Measurements from ENCODE around the gene BHMT2. TPM values are rescaled to one million over a fixed set of nuclear protein-coding genes. Genes with fewer than 3 reads are reported as not detected.

Gene BHMT2
- total RNA-seq, 2 donors from 2014 or later: not detected

GRCh38 chr5:79107020-79107796 is 37.6 kb downstream of the BHMT2 start:
- no peak for DNase-seq (ENCODE audit: low spot score in 2 of 2)
- no peak for ATAC-seq
- H3K27ac Mint-ChIP-seq: peak overlapping the region in 1 of 2 donors; percentile 50
- no peaks in the 10 kb centered on the region for H3K9me3 Mint-ChIP-seq
- peaks cover 0 to under 1% of the 10 kb centered on the region in 2 donors for H3K36me3 Mint-ChIP-seq

DNA sequence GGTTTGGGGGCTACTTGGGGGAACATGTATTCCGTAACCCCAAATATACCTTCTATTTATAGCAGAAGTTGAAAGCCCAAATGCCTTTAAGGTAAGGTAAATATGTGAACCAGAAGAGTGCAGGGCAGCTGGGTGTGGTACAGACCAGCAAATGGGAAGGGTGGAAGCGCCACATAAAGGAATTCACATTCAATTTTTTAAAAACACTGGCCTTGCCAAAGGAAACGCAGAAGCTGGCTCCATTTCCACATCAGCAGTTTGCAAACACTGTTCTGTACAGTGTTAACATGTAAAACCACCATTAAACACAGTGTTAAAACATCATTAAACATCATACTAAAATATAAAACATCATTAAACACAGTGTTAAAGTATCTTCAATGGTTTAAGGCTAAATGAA is 38.5 kb downstream of the BHMT2 start:
- no peak for ATAC-seq
- H3K9me3 Mint-ChIP-seq: no peaks in the 10 kb centered on the region
- H3K27ac Mint-ChIP-seq: no peak overlapping the region
- H3K36me3 Mint-ChIP-seq: no peaks in the 10 kb centered on the region
- no peak for DNase-seq (ENCODE audit: low spot score in 2 of 2)

DNA sequence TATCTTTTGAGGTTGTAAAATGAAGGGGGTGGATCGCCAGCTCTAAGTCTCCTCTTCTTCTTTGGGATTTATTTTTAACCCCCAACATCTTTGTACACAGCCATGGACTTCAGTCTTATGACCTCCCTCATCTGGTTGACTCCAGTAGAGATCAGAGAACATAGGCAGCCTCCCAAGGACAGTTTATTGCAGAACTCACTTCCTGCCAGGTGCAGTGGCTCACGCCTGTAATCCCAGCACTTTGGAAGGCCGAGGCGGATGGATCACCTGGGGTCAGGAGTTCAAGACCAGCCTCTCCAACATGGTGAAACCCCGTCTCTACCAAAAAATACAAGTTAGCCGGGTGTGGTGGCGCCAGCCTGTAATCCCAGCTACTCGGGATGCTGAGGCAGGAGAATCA is 39.2 kb downstream of the BHMT2 start:
- no peak for ATAC-seq
- Mint-ChIP-seq H3K9me3 (no peaks in the 10 kb centered on the region), H3K27ac (no peak overlapping the region), H3K36me3 (no peaks in the 10 kb centered on the region)
- DNase-seq (ENCODE audit: low spot score in 2 of 2): no peak

- H3K27ac Mint-ChIP-seq: no peak overlapping the region
- no peaks in the 10 kb centered on the region for H3K9me3 Mint-ChIP-seq
- ATAC-seq (peak; percentile 63 to 69), DNase-seq (ENCODE audit: low spot score in 2 of 2) (peak in 1 of 2 donors; percentile 12)
- H3K36me3 Mint-ChIP-seq: no peaks in the 10 kb centered on the region
Measured at GRCh38 chr5:79109527-79110492, 40.2 kb downstream of the BHMT2 start.

GRCh38 chr5:79111387-79111959 is 41.9 kb downstream of the BHMT2 start, which contains the start of gene BHMT:
Gene BHMT (plus strand): TSS chr5:79111809. CDS start chr5:79111886, 77 bp downstream.
- ATAC-seq (no peak), DNase-seq (ENCODE audit: low spot score in 2 of 2) (no peak)
- no peak within 1 kb of the TSS for H3K27ac Mint-ChIP-seq
- no peaks in the 10 kb centered on the region for H3K36me3 Mint-ChIP-seq
- H3K9me3 Mint-ChIP-seq: no peaks in the 10 kb centered on the region

- Mint-ChIP-seq H3K36me3 (no peaks in the 10 kb centered on the region), H3K9me3 (no peaks in the 10 kb centered on the region), H3K27ac (no peak overlapping the region)
- ATAC-seq (no peak), DNase-seq (ENCODE audit: low spot score in 2 of 2) (no peak)
Measured at GRCh38 chr5:79111960-79112702, 42.6 kb downstream of the BHMT2 start.

- no peaks in the 10 kb centered on the region for H3K9me3 Mint-ChIP-seq
Measured at GRCh38 chr5:79112703-79113058, 43.1 kb downstream of the BHMT2 start.

GRCh38 chr5:79119486-79119885 is 49.9 kb downstream of the BHMT2 start:
- H3K36me3 Mint-ChIP-seq: no peaks in the 10 kb centered on the region
- no peaks in the 10 kb centered on the region for H3K9me3 Mint-ChIP-seq
- ATAC-seq: no peak
- H3K27ac Mint-ChIP-seq: no peak overlapping the region
- no peak for DNase-seq (ENCODE audit: low spot score in 2 of 2)

More at GRCh38 chr5:79112703-79113058, 43.1 kb downstream of the BHMT2 start:
- no peaks in the 10 kb centered on the region for H3K36me3 Mint-ChIP-seq
- H3K27ac Mint-ChIP-seq: no peak overlapping the region
- ATAC-seq (no peak), DNase-seq (ENCODE audit: low spot score in 2 of 2) (no peak)

DNA sequence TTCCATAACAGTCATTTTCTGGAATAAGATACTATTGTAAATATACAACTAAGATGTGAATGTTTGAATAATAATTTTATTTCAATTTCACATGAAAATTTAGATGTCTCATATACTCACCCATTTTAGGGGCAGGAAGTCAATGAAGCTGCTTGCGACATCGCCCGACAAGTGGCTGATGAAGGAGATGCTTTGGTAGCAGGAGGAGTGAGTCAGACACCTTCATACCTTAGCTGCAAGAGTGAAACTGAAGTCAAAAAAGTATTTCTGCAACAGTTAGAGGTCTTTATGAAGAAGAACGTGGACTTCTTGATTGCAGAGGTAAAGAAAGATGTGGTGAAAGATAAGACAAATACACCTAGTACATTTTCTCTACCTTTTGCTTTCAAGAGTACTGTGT is 50.7 kb downstream of the BHMT2 start:
- H3K27ac Mint-ChIP-seq: no peak overlapping the region
- DNase-seq (ENCODE audit: low spot score in 2 of 2) (no peak), ATAC-seq (peak in 1 of 2 donors; percentile 46)
- H3K9me3 Mint-ChIP-seq: no peaks in the 10 kb centered on the region
- no peaks in the 10 kb centered on the region for H3K36me3 Mint-ChIP-seq

DNA sequence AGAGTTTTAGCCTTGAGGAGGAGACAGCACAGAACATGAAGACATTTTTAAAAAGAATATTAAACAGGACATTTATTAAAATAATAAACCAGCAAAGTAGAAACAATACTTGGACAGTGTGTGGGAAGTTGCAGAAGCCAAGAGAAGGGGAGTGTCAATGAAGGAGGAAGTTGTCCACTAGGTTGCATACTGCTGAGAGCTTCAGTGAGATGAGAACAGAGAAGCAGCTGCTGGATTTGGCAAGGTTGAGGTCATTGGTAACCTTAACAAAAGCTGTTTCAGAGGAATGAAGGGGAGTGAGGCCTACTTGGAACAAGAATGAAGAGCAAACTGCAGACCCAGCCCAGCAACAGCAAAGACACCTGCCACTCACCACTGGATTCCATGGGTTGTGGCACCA is 53.4 kb downstream of the BHMT2 start:
- Mint-ChIP-seq H3K9me3 (no peaks in the 10 kb centered on the region), H3K27ac (no peak overlapping the region), H3K36me3 (no peaks in the 10 kb centered on the region)
- ATAC-seq (no peak), DNase-seq (ENCODE audit: low spot score in 2 of 2) (no peak)

GRCh38 chr5:79124607-79125006 is 55.0 kb downstream of the BHMT2 start:
- no peak for DNase-seq (ENCODE audit: low spot score in 2 of 2)

DNA sequence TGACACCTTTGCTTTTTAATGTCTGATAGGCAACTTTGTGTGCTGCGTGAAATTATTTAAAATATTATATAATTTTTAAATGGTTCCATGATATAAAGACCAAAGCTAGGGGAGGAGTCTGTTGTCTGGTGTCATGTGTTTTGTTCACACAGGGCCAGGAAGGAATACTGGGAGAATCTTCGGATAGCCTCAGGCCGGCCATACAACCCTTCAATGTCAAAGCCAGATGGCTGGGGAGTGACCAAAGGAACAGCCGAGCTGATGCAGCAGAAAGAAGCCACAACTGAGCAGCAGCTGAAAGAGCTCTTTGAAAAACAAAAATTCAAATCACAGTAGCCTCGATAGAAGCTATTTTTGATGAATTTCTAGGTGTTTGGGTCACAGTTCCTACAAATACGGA is 61.2 kb downstream of the BHMT2 start:
- ATAC-seq (no peak), DNase-seq (ENCODE audit: low spot score in 2 of 2) (no peak)
- no peaks in the 10 kb centered on the region for H3K9me3 Mint-ChIP-seq
- H3K27ac Mint-ChIP-seq: no peak overlapping the region
- H3K36me3 Mint-ChIP-seq: no peaks in the 10 kb centered on the region

More at GRCh38 chr5:79124607-79125006, 55.0 kb downstream of the BHMT2 start:
- Mint-ChIP-seq H3K9me3 (no peaks in the 10 kb centered on the region), H3K36me3 (no peaks in the 10 kb centered on the region), H3K27ac (no peak overlapping the region)
- no peak for ATAC-seq

DNA sequence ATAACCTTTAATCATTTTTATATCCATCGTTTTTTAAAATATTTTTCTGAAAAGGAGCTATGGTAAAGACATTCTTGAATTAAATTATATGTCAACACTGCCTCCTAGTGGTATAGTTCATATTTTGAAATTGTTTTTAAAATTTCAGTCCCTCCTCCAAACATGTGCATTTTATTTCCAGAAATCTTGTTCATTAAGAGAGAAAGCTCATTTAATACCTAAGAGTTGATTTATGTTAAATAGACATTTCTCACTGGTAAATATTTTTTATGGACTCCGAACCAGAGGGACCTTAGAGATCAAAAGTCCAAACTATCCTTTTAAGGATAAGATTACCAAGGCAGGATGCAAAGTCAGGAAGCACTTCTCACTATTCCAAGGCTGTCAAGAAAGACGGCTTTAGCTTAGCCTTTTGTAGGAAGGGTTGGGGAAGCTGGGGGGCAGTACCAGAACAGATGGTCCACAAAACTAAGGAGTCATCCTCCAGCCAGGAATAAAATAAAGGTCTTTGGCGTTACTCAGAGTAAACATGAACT is 63.6 kb downstream of the BHMT2 start:
- H3K9me3 Mint-ChIP-seq: no peaks in the 10 kb centered on the region
- ATAC-seq: peak; percentile 46 to 50
- peak overlapping the region; percentile 55 to 85 for H3K27ac Mint-ChIP-seq
- no peaks in the 10 kb centered on the region for H3K36me3 Mint-ChIP-seq
- DNase-seq (ENCODE audit: low spot score in 2 of 2): peak in 1 of 2 donors; percentile 5

DNA sequence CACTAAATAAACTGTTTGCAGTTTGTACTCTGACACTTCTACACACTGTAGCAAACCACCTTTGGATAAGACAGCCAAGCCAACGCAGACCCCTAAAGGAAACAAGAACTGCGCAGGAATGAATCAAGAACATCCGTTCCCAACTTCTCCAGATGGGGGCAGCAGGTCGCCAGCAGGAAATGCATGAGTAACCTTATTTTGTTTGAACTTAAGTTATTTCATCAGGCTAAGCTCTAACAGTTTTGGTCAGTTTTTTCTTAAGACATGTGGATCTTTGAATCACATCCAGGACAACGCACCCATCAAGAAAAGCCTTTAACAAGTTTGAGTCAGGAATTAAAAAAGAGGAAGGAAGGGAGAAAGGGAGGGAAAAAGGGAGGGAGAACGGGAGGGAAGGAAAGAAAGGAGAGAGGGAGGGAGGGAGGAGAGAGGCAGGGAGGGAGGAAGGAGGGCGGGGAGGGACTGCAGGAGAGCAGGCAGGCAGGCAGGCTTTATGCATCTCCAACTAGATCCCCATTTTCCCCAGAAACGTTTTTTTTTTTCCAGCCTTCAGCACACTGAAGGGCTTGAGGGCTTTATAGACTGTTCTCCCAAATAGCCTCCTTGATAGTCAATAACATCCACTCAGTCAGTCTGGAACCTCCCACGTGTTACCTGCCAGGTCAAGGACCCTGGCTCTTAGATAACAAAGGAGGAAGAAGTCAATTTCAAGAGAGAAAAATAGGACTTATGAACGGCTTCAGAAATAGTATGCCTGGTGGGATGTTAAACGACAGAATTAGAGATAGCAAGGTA is 64.3 kb downstream of the BHMT2 start:
- peak overlapping the region; percentile 85 to 96 for H3K27ac Mint-ChIP-seq
- no peaks in the 10 kb centered on the region for H3K36me3 Mint-ChIP-seq
- H3K9me3 Mint-ChIP-seq: no peaks in the 10 kb centered on the region
- ATAC-seq (peak; percentile 82 to 88), DNase-seq (ENCODE audit: low spot score in 2 of 2) (peak; percentile 56 to 71)

DNA sequence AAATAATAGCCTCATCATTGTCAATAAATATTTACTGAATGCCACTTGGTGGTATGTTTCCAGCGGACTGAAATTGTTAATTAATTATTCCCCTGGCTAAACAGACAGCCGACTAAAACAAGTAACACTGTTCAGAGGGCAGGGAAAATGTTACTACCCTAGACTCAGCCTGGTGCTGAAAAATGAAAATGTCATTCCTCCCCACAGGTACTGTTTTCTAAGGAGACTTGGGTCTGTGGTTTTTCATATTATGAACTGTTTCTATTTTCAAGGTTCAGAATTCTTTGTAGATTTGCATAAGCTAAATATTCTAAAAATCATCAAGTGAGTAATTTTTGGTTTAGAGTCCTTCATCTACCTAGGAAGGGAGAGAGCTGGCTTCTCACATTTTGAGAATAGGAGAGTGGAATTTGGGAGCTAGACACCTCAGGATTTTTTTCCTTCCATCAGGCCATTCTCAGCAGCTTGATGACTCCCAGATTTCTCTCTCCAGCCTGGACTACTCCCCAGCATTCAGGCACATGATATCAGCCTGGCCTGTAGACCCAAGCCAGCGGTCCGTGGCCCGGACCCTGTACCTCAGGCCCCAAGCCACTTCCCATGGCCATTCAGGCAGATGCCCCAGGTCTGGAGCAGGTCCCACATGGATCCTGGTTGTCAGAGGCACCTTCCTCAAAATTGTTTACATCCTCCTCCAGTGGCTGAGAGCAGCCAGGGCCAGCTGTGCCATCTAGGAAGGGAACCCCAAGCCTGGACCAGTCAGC is 66.4 kb downstream of the BHMT2 start:
- DNase-seq (ENCODE audit: low spot score in 2 of 2) (no peak), ATAC-seq (peak in 1 of 2 donors; percentile 59)
- Mint-ChIP-seq H3K36me3 (peaks cover 0 to 7% of the 10 kb centered on the region in 2 donors), H3K27ac (no peak overlapping the region), H3K9me3 (no peaks in the 10 kb centered on the region)

All from activated naive CD4-positive, alpha-beta T cell treated with anti-CD3 and anti-CD28 coated beads, Interleukin-2, amount 50 U/mL, for 72 hours (primary cell).